Vagina (tissue), 2 donors: ENCODE results near the gene EMP1. TPM values are rescaled to one million over a fixed set of nuclear protein-coding genes. Genes with fewer than 3 reads are reported as not detected.

Source experiments
- DNase-seq, 2 donors: peaks; one replicate each; pipeline ENCODE4 v3.0.0-alpha.2; 2017; ENCODE audit errors: extremely low spot score in 2 of 2
- H3K27ac ChIP-seq: fragments of 200-600 bp; sonication (generic); one replicate; pipeline ENCODE4 v1.5.1; 2019
- H3K27me3 ChIP-seq: fragments of 200-600 bp; sonication (generic); one replicate; pipeline ENCODE4 v1.5.1; 2019
- H3K36me3 ChIP-seq, 2 donors: fragments of 200-600 bp; sonication (generic); one replicate each; pipeline ENCODE4 v1.5.1; 2017 to 2019
- H3K4me1 ChIP-seq: fragments of 200-600 bp; sonication (generic); one replicate; pipeline ENCODE4 v1.5.1; 2019
- H3K4me3 ChIP-seq, 2 donors: fragments of 200-600 bp; sonication (generic); 1 replicate in 1 of 2; 2 replicates in 1 of 2; pipeline ENCODE4 v1.5.1; 2016 to 2019
- H3K9me3 ChIP-seq: fragments of 200-600 bp; sonication (generic); one replicate; pipeline ENCODE4 v1.5.1; 2019
- CTCF ChIP-seq, 3 experiments: fragments of 450-650 bp in 2 of 3; fragments of 200-600 bp in 1 of 3; sonication (generic) in 1 of 3; IDR thresholded peaks; one replicate each; pipeline ENCODE4 v1.5.1; 2017 to 2019; ENCODE audit warnings: antibody characterized with exemption in 3 of 3, mild to moderate bottlenecking in 2 of 3, moderate library complexity in 2 of 3
- POLR2A ChIP-seq, 2 donors: fragments of 450-650 bp; IDR thresholded peaks; one replicate each; pipeline ENCODE4 v1.6.1; 2017; ENCODE audit warnings: antibody characterized with exemption in 2 of 2, mild to moderate bottlenecking in 2 of 2, moderate library complexity in 2 of 2
- POLR2AphosphoS5 ChIP-seq, 2 donors: sonication (generic); formaldehyde crosslinking; IDR thresholded peaks; one replicate each; pipeline ENCODE4 v1.9.0; 2017; ENCODE audit warnings: antibody characterized with exemption in 2 of 2, mild to moderate bottlenecking in 2 of 2, low read depth in 1 of 2; ENCODE audit not compliant: insufficient read depth in 1 of 2
- intact Hi-C: fragments of 100-400 bp; cut with DNase I; formaldehyde crosslinking; loops from one replicate; pipeline ENCODE4 v1.15.1; 2023
- total RNA-seq: library from RNA; depleted of rRNA; stranded (reverse); fragments of >200 nt; gene quantifications from one replicate; pipeline ENCODE4 v1.2.3, GENCODE V29; 2016

Gene EMP1
- total RNA-seq, 1 donor from 2014 or later, result 675 TPM

- H3K9me3 ChIP-seq, result no peaks in the 10 kb centered on the region
- no peak for DNase-seq
- no peak overlapping the region for H3K4me3 ChIP-seq
- no peak overlapping the region for H3K27ac ChIP-seq
- peaks cover 15% of the 10 kb centered on the region for H3K4me1 ChIP-seq
- H3K36me3 ChIP-seq, result no peaks in the 10 kb centered on the region
- no peaks in the 10 kb centered on the region for H3K27me3 ChIP-seq
- intact Hi-C loops, result no loop called here
- no peak for TF ChIP-seq CTCF (IDR thresholded peaks at IDR 0.05)
- TF ChIP-seq POLR2A (IDR thresholded peaks at IDR 0.05), result no peak
- no peak for TF ChIP-seq POLR2AphosphoS5 (IDR thresholded peaks at IDR 0.05; ENCODE audit: insufficient read depth in 1 of 2, low read depth in 1 of 2)
Observed at GRCh38 chr12:13152756-13153155, 43.8 kb upstream of the EMP1 start.

GRCh38 chr12:13153180-13153579, 43.3 kb upstream of the EMP1 start:
- no peak for TF ChIP-seq POLR2A (IDR thresholded peaks at IDR 0.05)
- TF ChIP-seq POLR2AphosphoS5 (IDR thresholded peaks at IDR 0.05; ENCODE audit: insufficient read depth in 1 of 2, low read depth in 1 of 2), result no peak
- no peak for TF ChIP-seq CTCF (IDR thresholded peaks at IDR 0.05)
- H3K27me3 ChIP-seq, result no peaks in the 10 kb centered on the region
- H3K9me3 ChIP-seq, result no peaks in the 10 kb centered on the region
- no peak overlapping the region for H3K4me3 ChIP-seq
- H3K36me3 ChIP-seq, result no peaks in the 10 kb centered on the region
- intact Hi-C loops, result no loop called here
- H3K27ac ChIP-seq, result no peak overlapping the region
- peaks cover 11% of the 10 kb centered on the region for H3K4me1 ChIP-seq
- DNase-seq, result no peak

GRCh38 chr12:13154027-13154538, 42.4 kb upstream of the EMP1 start:
- Histone ChIP-seq H3K4me3 (no peak overlapping the region), H3K27ac (no peak overlapping the region), H3K27me3 (no peaks in the 10 kb centered on the region), H3K4me1 (peaks cover 7% of the 10 kb centered on the region), H3K36me3 (no peaks in the 10 kb centered on the region), H3K9me3 (no peaks in the 10 kb centered on the region)
- TF ChIP-seq POLR2A (IDR thresholded peaks at IDR 0.05), result no peak
- TF ChIP-seq POLR2AphosphoS5 (IDR thresholded peaks at IDR 0.05; ENCODE audit: insufficient read depth in 1 of 2, low read depth in 1 of 2), result no peak
- no peak for TF ChIP-seq CTCF (IDR thresholded peaks at IDR 0.05)
- intact Hi-C loops, result no loop called here
- DNase-seq, result no peak

- TF ChIP-seq POLR2AphosphoS5 (IDR thresholded peaks at IDR 0.05; ENCODE audit: insufficient read depth in 1 of 2, low read depth in 1 of 2) (no peak), POLR2A (IDR thresholded peaks at IDR 0.05) (no peak), CTCF (IDR thresholded peaks at IDR 0.05) (no peak)
- Histone ChIP-seq H3K4me1 (peaks cover 7% of the 10 kb centered on the region), H3K36me3 (no peaks in the 10 kb centered on the region), H3K27ac (no peak overlapping the region), H3K9me3 (no peaks in the 10 kb centered on the region), H3K4me3 (no peak overlapping the region), H3K27me3 (no peaks in the 10 kb centered on the region)
- intact Hi-C loops, result no loop called here
- no peak for DNase-seq
Observed at GRCh38 chr12:13154831-13155230, 41.7 kb upstream of the EMP1 start.

- Histone ChIP-seq H3K36me3 (no peaks in the 10 kb centered on the region), H3K4me3 (no peak overlapping the region), H3K27ac (no peak overlapping the region), H3K9me3 (no peaks in the 10 kb centered on the region), H3K4me1 (peaks cover 7% of the 10 kb centered on the region), H3K27me3 (no peaks in the 10 kb centered on the region)
- TF ChIP-seq CTCF (IDR thresholded peaks at IDR 0.05) (no peak), POLR2AphosphoS5 (IDR thresholded peaks at IDR 0.05; ENCODE audit: insufficient read depth in 1 of 2, low read depth in 1 of 2) (no peak), POLR2A (IDR thresholded peaks at IDR 0.05) (no peak)
- no peak for DNase-seq
- intact Hi-C loops, result loop anchor here (2.0 kb wide), 1 partner anchor 17 kb away; no protein-coding TSS in a partner anchor
Observed at GRCh38 chr12:13156277-13156676, 40.2 kb upstream of the EMP1 start.
